ENCODE results near the gene KLF9.

Gene KLF9

GRCh38 chr9:70451765-70452164 lies 37.3 kb upstream of the KLF9 start:
- no peaks in the 10 kb centered on the region for H3K9me3 ChIP-seq (ENCODE audit: insufficient read depth, low read length)
- no peaks in the 10 kb centered on the region for H4K20me1 ChIP-seq (ENCODE audit: low read depth, low read length)
- no peaks in the 10 kb centered on the region for H3F3A ChIP-seq (ENCODE audit: insufficient read depth)
- no peaks in the 10 kb centered on the region for H3K79me2 ChIP-seq (ENCODE audit: insufficient read depth, low read length)
- no peaks in the 10 kb centered on the region for H3K27me3 ChIP-seq (ENCODE audit: low read length)
- H3K9ac ChIP-seq (ENCODE audit: low read length): no peak overlapping the region
- H3K4me3 ChIP-seq (ENCODE audit: insufficient read depth, low read length, poor library complexity, severe bottlenecking): no peak overlapping the region
- no peak overlapping the region for H3K4me2 ChIP-seq (ENCODE audit: low read depth, low read length, poor library complexity, severe bottlenecking)
- no peak for TF ChIP-seq EZH2phosphoT487 (conservative IDR thresholded peaks at IDR 0.05; ENCODE audit: low read length)
- TF ChIP-seq, protein P1, sequence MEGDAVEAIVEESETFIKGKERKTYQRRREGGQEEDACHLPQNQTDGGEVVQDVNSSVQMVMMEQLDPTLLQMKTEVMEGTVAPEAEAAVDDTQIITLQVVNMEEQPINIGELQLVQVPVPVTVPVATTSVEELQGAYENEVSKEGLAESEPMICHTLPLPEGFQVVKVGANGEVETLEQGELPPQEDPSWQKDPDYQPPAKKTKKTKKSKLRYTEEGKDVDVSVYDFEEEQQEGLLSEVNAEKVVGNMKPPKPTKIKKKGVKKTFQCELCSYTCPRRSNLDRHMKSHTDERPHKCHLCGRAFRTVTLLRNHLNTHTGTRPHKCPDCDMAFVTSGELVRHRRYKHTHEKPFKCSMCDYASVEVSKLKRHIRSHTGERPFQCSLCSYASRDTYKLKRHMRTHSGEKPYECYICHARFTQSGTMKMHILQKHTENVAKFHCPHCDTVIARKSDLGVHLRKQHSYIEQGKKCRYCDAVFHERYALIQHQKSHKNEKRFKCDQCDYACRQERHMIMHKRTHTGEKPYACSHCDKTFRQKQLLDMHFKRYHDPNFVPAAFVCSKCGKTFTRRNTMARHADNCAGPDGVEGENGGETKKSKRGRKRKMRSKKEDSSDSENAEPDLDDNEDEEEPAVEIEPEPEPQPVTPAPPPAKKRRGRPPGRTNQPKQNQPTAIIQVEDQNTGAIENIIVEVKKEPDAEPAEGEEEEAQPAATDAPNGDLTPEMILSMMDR (IDR thresholded peaks at IDR 0.05; ENCODE audit: insufficient read depth, low read length, poor library complexity, severe bottlenecking): no peak
- no peak overlapping the region for H2AFZ ChIP-seq (ENCODE audit: low read depth, low read length, severe bottlenecking)
- H3K27ac ChIP-seq (ENCODE audit: low read depth, low read length): no peak overlapping the region
- H3K36me3 ChIP-seq (ENCODE audit: low read length): no peaks in the 10 kb centered on the region
- no peaks in the 10 kb centered on the region for H3K9me2 ChIP-seq (replicated peaks; ENCODE audit: insufficient read depth, low read length)

DNA sequence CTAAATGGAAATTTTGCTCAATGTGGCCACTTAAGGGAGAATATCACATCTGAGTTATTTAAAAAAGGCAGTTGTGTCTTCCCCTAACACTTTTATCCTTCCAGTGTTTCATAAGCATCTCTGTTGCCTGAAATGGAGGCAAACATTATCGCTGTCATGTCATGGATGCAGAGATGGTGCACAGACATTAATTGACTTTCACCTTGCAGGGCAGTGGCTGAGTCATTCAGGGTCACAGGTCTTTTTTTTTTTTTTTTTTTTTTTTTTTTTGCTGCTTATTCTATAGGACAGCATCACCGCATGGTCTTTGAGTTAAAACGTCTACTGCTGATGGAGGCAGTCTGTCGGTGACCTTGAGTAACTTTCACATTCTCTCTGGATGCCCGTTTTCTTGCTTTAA lies 36.3 kb upstream of the KLF9 start:
- TF ChIP-seq EZH2phosphoT487 (conservative IDR thresholded peaks at IDR 0.05; ENCODE audit: low read length): no peak
- TF ChIP-seq, protein P1 (IDR thresholded peaks at IDR 0.05; ENCODE audit: insufficient read depth, low read length, poor library complexity, severe bottlenecking): no peak
- Histone ChIP-seq H3K27ac (ENCODE audit: low read depth, low read length) (no peak overlapping the region), H4K20me1 (ENCODE audit: low read depth, low read length) (no peaks in the 10 kb centered on the region), H3K9ac (ENCODE audit: low read length) (no peak overlapping the region), H3F3A (ENCODE audit: insufficient read depth) (no peaks in the 10 kb centered on the region), H3K4me2 (ENCODE audit: low read depth, low read length, poor library complexity, severe bottlenecking) (no peak overlapping the region), H3K4me3 (ENCODE audit: insufficient read depth, low read length, poor library complexity, severe bottlenecking) (no peak overlapping the region), H3K36me3 (ENCODE audit: low read length) (no peaks in the 10 kb centered on the region), H3K9me2 (replicated peaks; ENCODE audit: insufficient read depth, low read length) (no peaks in the 10 kb centered on the region), H2AFZ (ENCODE audit: low read depth, low read length, severe bottlenecking) (no peak overlapping the region), H3K9me3 (ENCODE audit: insufficient read depth, low read length) (no peaks in the 10 kb centered on the region), H3K27me3 (ENCODE audit: low read length) (no peaks in the 10 kb centered on the region), H3K79me2 (ENCODE audit: insufficient read depth, low read length) (no peaks in the 10 kb centered on the region)

DNA sequence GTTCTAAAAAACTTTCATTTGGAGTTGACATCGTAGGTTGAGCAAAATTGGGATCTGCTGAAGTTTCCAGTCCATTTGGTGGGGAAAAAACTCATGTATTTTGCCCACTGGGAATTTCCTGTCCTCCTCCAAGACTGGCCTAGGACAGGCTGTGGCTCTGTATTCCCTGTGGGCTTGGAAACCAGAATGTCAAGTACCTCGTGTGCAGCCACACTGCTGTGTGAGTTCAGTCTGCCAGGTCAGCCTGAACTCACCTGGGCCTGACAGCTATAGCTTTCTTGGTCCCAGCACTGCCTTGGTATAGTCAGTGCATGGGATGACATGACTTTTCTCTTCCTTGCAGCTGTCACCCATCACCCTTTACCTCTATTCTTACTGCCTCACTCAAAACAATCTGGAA lies 35.0 kb upstream of the KLF9 start:
- no peak overlapping the region for H2AFZ ChIP-seq (ENCODE audit: low read depth, low read length, severe bottlenecking)
- H3F3A ChIP-seq (ENCODE audit: insufficient read depth): no peaks in the 10 kb centered on the region
- no peak overlapping the region for H3K27ac ChIP-seq (ENCODE audit: low read depth, low read length)
- no peak overlapping the region for H3K4me2 ChIP-seq (ENCODE audit: low read depth, low read length, poor library complexity, severe bottlenecking)
- no peaks in the 10 kb centered on the region for H4K20me1 ChIP-seq (ENCODE audit: low read depth, low read length)
- no peaks in the 10 kb centered on the region for H3K9me2 ChIP-seq (replicated peaks; ENCODE audit: insufficient read depth, low read length)
- no peaks in the 10 kb centered on the region for H3K27me3 ChIP-seq (ENCODE audit: low read length)
- H3K4me3 ChIP-seq (ENCODE audit: insufficient read depth, low read length, poor library complexity, severe bottlenecking): no peak overlapping the region
- H3K9ac ChIP-seq (ENCODE audit: low read length): no peak overlapping the region
- H3K79me2 ChIP-seq (ENCODE audit: insufficient read depth, low read length): no peaks in the 10 kb centered on the region
- TF ChIP-seq, protein P1 (IDR thresholded peaks at IDR 0.05; ENCODE audit: insufficient read depth, low read length, poor library complexity, severe bottlenecking): no peak
- no peak for TF ChIP-seq EZH2phosphoT487 (conservative IDR thresholded peaks at IDR 0.05; ENCODE audit: low read length)
- no peaks in the 10 kb centered on the region for H3K9me3 ChIP-seq (ENCODE audit: insufficient read depth, low read length)
- H3K36me3 ChIP-seq (ENCODE audit: low read length): no peaks in the 10 kb centered on the region

All from SU-DHL-6 (cell line).